Peyer's patch (tissue), 4 donors: ENCODE measurements around the gene CHAF1A. TPM values are rescaled to one million over a fixed set of nuclear protein-coding genes. Genes with fewer than 3 reads are reported as not detected.

Experiments
- DNase-seq, 3 donors: peaks; one replicate each; pipeline ENCODE4 v3.0.0-alpha.2; 2017 to 2019
- H3K27ac ChIP-seq, 4 donors: fragments of 200-600 bp; sonication (generic); one replicate each; pipeline ENCODE4 v1.5.1; 2016 to 2019
- H3K27me3 ChIP-seq, 2 donors: fragments of 200-600 bp; sonication (generic); one replicate each; pipeline ENCODE4 v1.5.1; 2019
- H3K36me3 ChIP-seq, 3 donors: fragments of 200-600 bp; sonication (generic); one replicate each; pipeline ENCODE4 v1.5.1; 2016 to 2019
- H3K4me1 ChIP-seq, 4 donors: fragments of 200-600 bp; sonication (generic); one replicate each; pipeline ENCODE4 v1.5.1; 2016 to 2019
- H3K4me3 ChIP-seq, 4 donors: fragments of 200-600 bp; sonication (generic); 1 replicate in 3 of 4; 2 replicates in 1 of 4; pipeline ENCODE4 v1.5.1; 2016 to 2019; ENCODE audit warnings: mild to moderate bottlenecking in 1 of 4
- H3K9me3 ChIP-seq, 4 donors: fragments of 200-600 bp; sonication (generic); one replicate each; pipeline ENCODE4 v1.5.1; 2016 to 2019; ENCODE audit warnings: mild to moderate bottlenecking in 1 of 4
- POLR2A ChIP-seq, 2 donors: fragments of 450-650 bp; IDR thresholded peaks; one replicate each; pipeline ENCODE4 v1.5.1; 2017; ENCODE audit warnings: antibody characterized with exemption in 2 of 2, mild to moderate bottlenecking in 2 of 2, moderate library complexity in 2 of 2
- total RNA-seq, 4 donors: library from RNA; depleted of rRNA; stranded (reverse); fragments of >200 nt; gene quantifications; one replicate each; pipeline ENCODE4 v1.1.0, GENCODE V29; 2016
- TF ChIP-seq, protein P1 (sequence below), 6 experiments: fragments of 450-650 bp in 4 of 6; fragments of 200-600 bp in 2 of 6; sonication (generic) in 1 of 6; IDR thresholded peaks; one replicate each; pipeline ENCODE4 v1.5.1; 2017 to 2019; ENCODE audit warnings: antibody characterized with exemption in 6 of 6, mild to moderate bottlenecking in 3 of 6, moderate library complexity in 1 of 6

The CHAF1A gene
- total RNA-seq, 4 donors from 2014 or later, result 7.5 to 66.8 (median 14.4) TPM

DNA sequence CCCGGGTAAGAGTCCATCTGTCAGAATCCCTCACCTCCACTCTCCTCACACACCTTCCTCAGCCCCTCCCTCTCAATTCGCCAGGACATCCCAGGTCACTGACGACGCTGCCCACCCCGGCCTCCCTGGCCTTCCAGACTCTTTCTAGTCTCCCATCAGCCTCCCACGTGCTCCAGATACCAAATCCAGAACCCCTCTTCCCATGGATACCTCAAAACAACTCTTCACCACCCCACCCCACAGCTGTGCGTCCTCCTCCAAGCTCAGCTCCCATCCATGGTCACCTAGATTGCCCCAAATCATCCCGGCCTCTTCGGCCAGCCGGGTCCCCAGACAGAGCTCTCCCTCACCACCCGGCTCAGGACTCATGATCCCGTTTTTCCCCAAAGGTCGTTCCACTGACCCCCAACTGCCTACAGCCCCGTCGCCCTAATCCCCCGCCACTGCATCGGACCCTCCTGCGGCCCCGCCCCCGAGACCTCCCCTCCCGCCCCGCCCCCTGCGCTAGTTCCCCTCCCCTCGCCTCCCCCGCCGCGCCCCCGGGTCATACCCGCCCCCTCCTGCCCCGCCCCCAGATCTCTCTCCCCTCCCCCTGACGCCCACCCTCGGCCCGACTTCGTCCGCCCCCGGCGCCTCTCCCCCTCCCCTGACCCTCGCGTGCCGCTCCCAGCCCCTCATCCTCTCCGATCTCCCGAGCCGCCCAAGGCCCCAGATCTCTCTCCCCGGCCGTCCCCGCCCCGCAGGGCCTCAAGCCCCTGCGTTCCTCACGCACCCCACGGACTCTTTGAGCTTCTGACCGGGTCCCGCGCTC lies 54.6 kb downstream of the CHAF1A start:
- Histone ChIP-seq H3K4me3 (peak overlapping the region; percentile 70 to 89 (median 78)), H3K9me3 (no peaks in the 10 kb centered on the region), H3K27ac (peak overlapping the region; percentile 80 to 89 (median 86)), H3K36me3 (peaks cover 0 to 24% (median 0%) of the 10 kb centered on the region in 3 donors), H3K4me1 (peaks cover 0 to 18% (median 8%) of the 10 kb centered on the region in 4 donors), H3K27me3 (no peaks in the 10 kb centered on the region)
- peak in 2 of 3 donors; percentile 58 to 65 for DNase-seq
- TF ChIP-seq, protein P1, sequence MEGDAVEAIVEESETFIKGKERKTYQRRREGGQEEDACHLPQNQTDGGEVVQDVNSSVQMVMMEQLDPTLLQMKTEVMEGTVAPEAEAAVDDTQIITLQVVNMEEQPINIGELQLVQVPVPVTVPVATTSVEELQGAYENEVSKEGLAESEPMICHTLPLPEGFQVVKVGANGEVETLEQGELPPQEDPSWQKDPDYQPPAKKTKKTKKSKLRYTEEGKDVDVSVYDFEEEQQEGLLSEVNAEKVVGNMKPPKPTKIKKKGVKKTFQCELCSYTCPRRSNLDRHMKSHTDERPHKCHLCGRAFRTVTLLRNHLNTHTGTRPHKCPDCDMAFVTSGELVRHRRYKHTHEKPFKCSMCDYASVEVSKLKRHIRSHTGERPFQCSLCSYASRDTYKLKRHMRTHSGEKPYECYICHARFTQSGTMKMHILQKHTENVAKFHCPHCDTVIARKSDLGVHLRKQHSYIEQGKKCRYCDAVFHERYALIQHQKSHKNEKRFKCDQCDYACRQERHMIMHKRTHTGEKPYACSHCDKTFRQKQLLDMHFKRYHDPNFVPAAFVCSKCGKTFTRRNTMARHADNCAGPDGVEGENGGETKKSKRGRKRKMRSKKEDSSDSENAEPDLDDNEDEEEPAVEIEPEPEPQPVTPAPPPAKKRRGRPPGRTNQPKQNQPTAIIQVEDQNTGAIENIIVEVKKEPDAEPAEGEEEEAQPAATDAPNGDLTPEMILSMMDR (IDR thresholded peaks at IDR 0.05), result no peak
- no peak for TF ChIP-seq POLR2A (IDR thresholded peaks at IDR 0.05)

DNA sequence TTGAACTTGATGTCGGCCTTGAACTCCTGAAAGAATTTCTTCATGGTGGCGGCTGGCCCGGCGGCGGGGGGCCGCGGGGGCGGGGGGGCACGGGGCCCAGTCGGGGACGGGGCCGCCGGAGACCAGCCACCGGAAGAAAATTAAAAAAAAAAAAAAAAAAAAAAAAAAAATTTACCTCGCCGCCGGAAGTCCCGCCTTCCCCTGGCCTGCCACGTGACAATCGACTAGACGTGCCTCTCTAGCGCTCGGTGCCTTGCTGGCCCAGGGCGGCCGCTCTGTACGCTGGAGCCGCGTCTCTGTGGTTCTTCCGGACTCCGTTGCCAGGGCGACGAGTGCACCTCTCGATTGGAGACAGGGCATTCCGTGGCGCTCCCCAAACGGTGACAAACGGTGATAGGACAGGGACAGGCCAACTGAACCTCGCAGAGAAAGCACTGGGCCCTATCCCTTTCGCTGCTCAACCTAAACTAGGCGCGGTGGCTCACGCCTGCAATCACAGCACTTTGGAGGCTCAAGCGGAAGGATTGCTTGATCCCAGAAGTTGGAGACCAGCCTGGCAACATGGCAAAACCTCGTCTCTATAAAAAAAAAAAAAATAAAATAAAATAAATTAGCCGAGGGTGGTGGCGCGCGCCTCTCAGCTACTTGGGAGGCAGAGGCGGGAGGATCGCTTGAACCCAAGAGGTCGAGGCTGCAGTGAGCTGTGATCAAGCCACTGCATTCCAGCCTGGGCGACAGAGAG lies 55.4 kb downstream of the CHAF1A start, which contains the start of gene UBXN6:
TSS of gene UBXN6 (minus strand) at position 141 of the 742 bp plus-strand sequence. CDS start at position 44, 97 bp downstream.
- Histone ChIP-seq H3K9me3 (no peaks in the 10 kb centered on the region), H3K4me1 (peaks cover 0 to 18% (median 8%) of the 10 kb centered on the region in 4 donors), H3K27me3 (no peaks in the 10 kb centered on the region), H3K27ac (peak within 1 kb of the TSS; percentile 80 to 89 (median 86)), H3K4me3 (peak within 1 kb of the TSS; percentile 70 to 89 (median 78)), H3K36me3 (peaks cover 0 to 16% (median 0%) of the 10 kb centered on the region in 3 donors)
- no peak for TF ChIP-seq POLR2A (IDR thresholded peaks at IDR 0.05)
- TF ChIP-seq, protein P1 (IDR thresholded peaks at IDR 0.05), result peak in 4 of 6 experiments; percentile 27 to 49 (median 38)
- DNase-seq, result peak; percentile 97 to 99 (median 98)

DNA sequence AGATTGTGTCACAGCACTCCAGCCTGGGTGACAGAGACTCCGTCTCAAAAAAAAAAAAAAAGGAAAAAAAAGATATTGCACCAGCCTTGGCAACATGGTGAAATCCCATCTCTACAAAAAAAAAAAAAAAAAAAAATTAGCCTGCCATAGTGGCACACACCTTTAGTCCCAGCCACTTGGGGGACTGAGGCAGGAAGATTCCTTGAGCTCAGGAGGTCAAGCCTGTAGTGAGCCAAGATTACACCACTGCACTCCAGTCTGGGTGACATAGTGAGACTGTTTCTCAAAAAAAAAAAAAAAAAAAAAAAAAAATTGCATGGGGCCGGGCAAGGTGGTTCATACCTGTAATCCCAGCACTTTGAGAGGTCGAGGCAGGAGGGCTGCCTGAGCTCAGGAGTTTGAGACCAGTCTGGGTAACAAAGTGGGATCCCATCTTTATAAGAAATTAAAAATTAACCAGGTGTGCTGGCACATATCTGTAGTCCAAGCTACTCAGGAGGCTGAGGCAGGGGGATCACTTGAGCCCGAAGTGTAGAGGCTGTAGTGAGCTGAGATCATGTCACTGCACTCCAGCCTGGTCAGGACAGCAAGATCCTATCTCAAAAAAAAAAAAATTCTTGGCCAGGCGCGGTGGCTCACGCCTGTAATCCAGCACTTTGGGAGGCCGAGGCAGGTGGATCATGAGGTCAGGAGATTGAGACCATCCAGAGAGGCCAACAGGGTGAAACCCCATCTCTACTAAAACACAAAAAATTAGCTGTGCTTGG lies 62.6 kb downstream of the CHAF1A start:
- Histone ChIP-seq H3K36me3 (no peaks in the 10 kb centered on the region), H3K27ac (no peak overlapping the region), H3K9me3 (no peaks in the 10 kb centered on the region), H3K27me3 (no peaks in the 10 kb centered on the region), H3K4me1 (no peaks in the 10 kb centered on the region), H3K4me3 (no peak overlapping the region)
- DNase-seq, result no peak
- TF ChIP-seq POLR2A (IDR thresholded peaks at IDR 0.05), result no peak
- TF ChIP-seq, protein P1 (IDR thresholded peaks at IDR 0.05), result no peak

DNA sequence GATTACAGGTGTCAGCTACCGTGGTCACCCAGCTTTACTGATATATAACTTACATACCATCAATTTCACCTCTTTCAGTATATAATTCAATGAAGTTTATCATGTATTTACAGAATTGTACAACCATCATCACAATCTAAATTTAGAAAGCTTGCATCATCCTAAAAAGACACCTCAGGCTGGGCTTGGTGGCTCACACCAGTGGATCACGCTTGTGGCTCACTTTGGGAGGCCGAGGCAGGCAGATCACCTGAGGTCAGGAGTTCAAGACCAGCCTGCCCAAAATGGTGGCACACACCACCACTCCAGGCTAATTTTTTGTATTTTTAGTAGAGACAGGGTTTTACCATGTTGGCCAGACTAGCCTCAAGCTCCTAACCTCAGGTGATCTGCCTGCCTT lies 65.4 kb downstream of the CHAF1A start:
- Histone ChIP-seq H3K9me3 (no peaks in the 10 kb centered on the region), H3K4me3 (no peak overlapping the region), H3K36me3 (no peaks in the 10 kb centered on the region), H3K27ac (no peak overlapping the region), H3K27me3 (no peaks in the 10 kb centered on the region), H3K4me1 (peaks cover 0 to 4% (median 2%) of the 10 kb centered on the region in 4 donors)
- no peak for DNase-seq
- TF ChIP-seq, protein P1 (IDR thresholded peaks at IDR 0.05), result no peak
- TF ChIP-seq POLR2A (IDR thresholded peaks at IDR 0.05), result no peak
